SK-N-SH (cell line): ENCODE data around the gene OR2Y1.

Experiments
- ELF1 ChIP-seq: IDR thresholded peaks from 2 replicates; pipeline ENCODE4 v1.4.0; 2012
- EP300 ChIP-seq, 2 experiments: IDR thresholded peaks; 2 replicates each; pipeline versions ENCODE4 v1.4.0 to v1.6.1; 2012; ENCODE audit warnings: borderline replicate concordance in 1 of 2, low read depth in 1 of 2, low read length in 1 of 2
- FOXJ3 ChIP-seq: sonication (generic); formaldehyde crosslinking; IDR thresholded peaks from 2 replicates; pipeline ENCODE4 v1.5.1; 2020; ENCODE audit warnings: mild to moderate bottlenecking, missing genetic modification reagents
- NFIC ChIP-seq: IDR thresholded peaks from 2 replicates; pipeline ENCODE4 v1.4.0; 2012; ENCODE audit warnings: borderline replicate concordance
- POLR2AphosphoS5 ChIP-seq: IDR thresholded peaks from 2 replicates; pipeline ENCODE4 v1.6.1; 2012; ENCODE audit warnings: low read depth, low read length
- RAD21 ChIP-seq: IDR thresholded peaks from 2 replicates; pipeline ENCODE4 v1.6.1; 2012; ENCODE audit warnings: mild to moderate bottlenecking, low read length
- RCOR1 ChIP-seq: fragments of 150-350 bp; IDR thresholded peaks from 2 replicates; pipeline ENCODE4 v1.6.1; 2017; ENCODE audit warnings: antibody characterized with exemption, low read length
- TAF1 ChIP-seq: IDR thresholded peaks from 2 replicates; pipeline ENCODE4 v1.6.1; 2012; ENCODE audit warnings: low read depth, mild to moderate bottlenecking, low read length, moderate library complexity, borderline replicate concordance
- TCF12 ChIP-seq: IDR thresholded peaks from 2 replicates; pipeline ENCODE4 v1.4.0; 2012
- TF ChIP-seq, protein P1 (sequence below): fragments of 200-600 bp; sonication (generic); IDR thresholded peaks from 2 replicates; pipeline ENCODE4 v1.6.1; 2017; ENCODE audit warnings: antibody characterized with exemption, mild to moderate bottlenecking, moderate library complexity

- TF ChIP-seq ELF1 (no peak), TAF1 (no peak), POLR2AphosphoS5 (no peak), NFIC (no peak), EP300 (IDR thresholded peaks at IDR 0.05; ENCODE audit: borderline replicate concordance in 1 of 2, low read depth in 1 of 2, low read length in 1 of 2) (no peak), TCF12 (no peak), FOXJ3 (no peak), RAD21 (no peak), RCOR1 (no peak)
- TF ChIP-seq, protein P1, sequence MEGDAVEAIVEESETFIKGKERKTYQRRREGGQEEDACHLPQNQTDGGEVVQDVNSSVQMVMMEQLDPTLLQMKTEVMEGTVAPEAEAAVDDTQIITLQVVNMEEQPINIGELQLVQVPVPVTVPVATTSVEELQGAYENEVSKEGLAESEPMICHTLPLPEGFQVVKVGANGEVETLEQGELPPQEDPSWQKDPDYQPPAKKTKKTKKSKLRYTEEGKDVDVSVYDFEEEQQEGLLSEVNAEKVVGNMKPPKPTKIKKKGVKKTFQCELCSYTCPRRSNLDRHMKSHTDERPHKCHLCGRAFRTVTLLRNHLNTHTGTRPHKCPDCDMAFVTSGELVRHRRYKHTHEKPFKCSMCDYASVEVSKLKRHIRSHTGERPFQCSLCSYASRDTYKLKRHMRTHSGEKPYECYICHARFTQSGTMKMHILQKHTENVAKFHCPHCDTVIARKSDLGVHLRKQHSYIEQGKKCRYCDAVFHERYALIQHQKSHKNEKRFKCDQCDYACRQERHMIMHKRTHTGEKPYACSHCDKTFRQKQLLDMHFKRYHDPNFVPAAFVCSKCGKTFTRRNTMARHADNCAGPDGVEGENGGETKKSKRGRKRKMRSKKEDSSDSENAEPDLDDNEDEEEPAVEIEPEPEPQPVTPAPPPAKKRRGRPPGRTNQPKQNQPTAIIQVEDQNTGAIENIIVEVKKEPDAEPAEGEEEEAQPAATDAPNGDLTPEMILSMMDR, result no peak
These were observed 15.7 kb upstream of the OR2Y1 start for GRCh38 chr5:180755601-180756000.
